IMR-90 (cell line): ENCODE measurements around the gene MS4A15. TPM values are rescaled to one million over a fixed set of nuclear protein-coding genes. Genes with fewer than 3 reads are reported as not detected.
"Not testable (repeated sequence)": the region's sequence is repeated elsewhere in the genome, so short reads cannot be mapped to it uniquely, and the experiment has no call there.

ENCODE experiments used
- ATAC-seq: fragments of 200-7000 bp; cut with Tn5 transposase; 2 replicates; pipeline ENCODE4 v1.9.1; 2020; ENCODE audit warnings: low read depth, mild to moderate bottlenecking, moderate library complexity
- BruUV-seq: library from RNA; stranded (reverse); fragments of 400-500 nt; replicated peaks from 2 replicates; lab custom pipeline; 2021; lab: Mats Ljungman, UMichigan
- CTCF ChIA-PET: fragments of 300-600 bp; formaldehyde crosslinking; extraction: SDS; loops from one replicate; lab custom pipeline; 2021; ENCODE audit warnings: antibody characterized with exemption; lab: Yijun Ruan, JAX
- POLR2A ChIA-PET: fragments of 300-600 bp; sonication (Branson Sonifier 250); formaldehyde crosslinking; loops from one replicate; lab custom pipeline; 2022; ENCODE audit warnings: antibody characterized with exemption; ENCODE audit not compliant: unreplicated experiment; lab: Charles Lee
- DNase-seq: peaks from one replicate; pipeline ENCODE4 v3.0.0; 2013
- H2AFZ ChIP-seq: replicated peaks from 2 replicates; pipeline ENCODE3; 2013; ENCODE audit warnings: low read length, mild to moderate bottlenecking; ENCODE audit not compliant: poor library complexity
- H2AK5ac ChIP-seq: 2 replicates; pipeline ENCODE4 v1.6.1; 2013; ENCODE audit warnings: low read depth, low read length, inconsistent platforms
- H2AK9ac ChIP-seq: replicated peaks from 2 replicates; pipeline ENCODE3; 2013; ENCODE audit warnings: mild to moderate bottlenecking, low read depth, low read length, moderate library complexity; ENCODE audit not compliant: poor library complexity
- H2BK120ac ChIP-seq: 2 replicates; pipeline ENCODE4 v1.6.1; 2013; ENCODE audit warnings: low read depth, low read length, inconsistent platforms
- H2BK15ac ChIP-seq: 3 replicates; pipeline ENCODE4 v1.6.1; 2013; ENCODE audit warnings: low read depth, low read length, inconsistent platforms
- H2BK20ac ChIP-seq: 2 replicates; pipeline ENCODE4 v1.6.1; 2013; ENCODE audit warnings: low read depth, mild to moderate bottlenecking, inconsistent platforms, low read length, moderate library complexity
- H2BK5ac ChIP-seq: 2 replicates; pipeline ENCODE4 v1.6.1; 2013; ENCODE audit warnings: mild to moderate bottlenecking, low read depth, low read length, inconsistent platforms; ENCODE audit not compliant: poor library complexity, severe bottlenecking
- H3K14ac ChIP-seq: replicated peaks from 2 replicates; pipeline ENCODE4 v1.6.1; 2013; ENCODE audit warnings: low read depth, low read length, inconsistent platforms
- H3K18ac ChIP-seq: 2 replicates; pipeline ENCODE4 v1.6.1; 2013; ENCODE audit warnings: low read depth, low read length, control low read depth
- H3K23ac ChIP-seq: 2 replicates; pipeline ENCODE4 v1.6.1; 2013; ENCODE audit warnings: low read depth, low read length, inconsistent platforms
- H3K27ac ChIP-seq: 2 replicates; pipeline ENCODE4 v1.5.1; 2013; ENCODE audit warnings: mild to moderate bottlenecking, control low read depth, low read length; ENCODE audit not compliant: insufficient read depth
- H3K27me3 ChIP-seq: 2 replicates; pipeline ENCODE4 v1.6.1; 2013; ENCODE audit warnings: low read length; ENCODE audit not compliant: control insufficient read depth, insufficient read depth
- H3K36me3 ChIP-seq: 2 replicates; pipeline ENCODE4 v1.6.1; 2013; ENCODE audit warnings: low read length, mixed read lengths; ENCODE audit not compliant: control insufficient read depth, insufficient read depth
- H3K4ac ChIP-seq: 2 replicates; pipeline ENCODE4 v1.6.1; 2013; ENCODE audit warnings: low read depth, low read length, inconsistent platforms
- H3K4me1 ChIP-seq: 2 replicates; pipeline ENCODE4 v1.6.1; 2013; ENCODE audit warnings: low read length, mixed read lengths; ENCODE audit not compliant: control insufficient read depth, insufficient read depth
- H3K4me2 ChIP-seq: 2 replicates; pipeline ENCODE4 v1.6.1; 2013; ENCODE audit warnings: low read depth, mild to moderate bottlenecking, control low read depth, low read length, moderate library complexity
- H3K4me3 ChIP-seq: 2 replicates; pipeline ENCODE4 v1.5.1; 2013; ENCODE audit warnings: low read depth, mild to moderate bottlenecking, control low read depth, low read length, moderate library complexity; ENCODE audit not compliant: insufficient read depth
- H3K56ac ChIP-seq: 2 replicates; pipeline ENCODE4 v1.6.1; 2013; ENCODE audit warnings: low read length, inconsistent platforms; ENCODE audit not compliant: insufficient read depth; ENCODE audit errors: extremely low read depth
- H3K79me1 ChIP-seq, 2 experiments: 2 replicates each; pipeline ENCODE4 v1.6.1; 2013; ENCODE audit warnings: low read length in 2 of 2, inconsistent platforms in 1 of 2, low read depth in 1 of 2
- H3K9ac ChIP-seq: 2 replicates; pipeline ENCODE4 v1.6.1; 2013; ENCODE audit warnings: low read depth, low read length, control low read depth
- H3K9me1 ChIP-seq: 2 replicates; pipeline ENCODE4 v1.6.1; 2013; ENCODE audit warnings: low read length, inconsistent platforms; ENCODE audit not compliant: insufficient read depth
- H3K9me3 ChIP-seq: 2 replicates; pipeline ENCODE4 v1.6.1; 2013; ENCODE audit warnings: low read length; ENCODE audit not compliant: control insufficient read depth, insufficient read depth
- H4K20me1 ChIP-seq: 2 replicates; pipeline ENCODE4 v1.6.1; 2013; ENCODE audit warnings: low read length, inconsistent platforms; ENCODE audit not compliant: insufficient read depth
- H4K5ac ChIP-seq: 2 replicates; pipeline ENCODE4 v1.6.1; 2013; ENCODE audit warnings: mild to moderate bottlenecking, low read depth, low read length, control low read depth
- H4K8ac ChIP-seq, 2 experiments: 2 replicates each; pipeline ENCODE4 v1.6.1; 2013; ENCODE audit warnings: low read depth in 2 of 2, low read length in 2 of 2, control low read depth in 1 of 2, inconsistent platforms in 1 of 2
- H4K91ac ChIP-seq: 2 replicates; pipeline ENCODE4 v1.6.1; 2013; ENCODE audit warnings: low read depth, low read length, inconsistent platforms; ENCODE audit not compliant: insufficient read depth
- WGBS, 2 experiments: methylation state at CpG; one replicate each; pipeline versions ENCODE4 v1.1.5 to v1.1.7; 2013; ENCODE audit warnings: missing lambda C conversion rate in 2 of 2; ENCODE audit not compliant: insufficient read length in 1 of 2; ENCODE audit errors: extremely low coverage in 2 of 2; 5-methylcytosine and 5-hydroxymethylcytosine counted together
- dilution Hi-C: fragments of 300-500 bp; cut with HindIII; formaldehyde crosslinking; loops from one replicate; pipeline ENCODE4 v1.14.3; 2018; ENCODE audit warnings: low sequenced_read_pairs; ENCODE audit not compliant: unreplicated experiment
- in situ Hi-C: fragments of 300-500 bp; cut with MboI; formaldehyde crosslinking; loops from 3 replicates; pipeline ENCODE4 v1.14.3; 2019; ENCODE audit warnings: low sequenced_read_pairs, inconsistent platforms, mixed read lengths
- intact Hi-C: fragments of 100-400 bp; cut with micrococcal nuclease; formaldehyde crosslinking; loops from 2 replicates; pipeline ENCODE4 v1.10.0; 2022
- polyA plus RNA-seq, 3 experiments: library from polyadenylated mRNA; depleted of rRNA; stranded (reverse); fragments of >200 nt; gene quantifications; 2 replicates each; pipeline ENCODE4 v1.2.3, GENCODE V29; 2012; ENCODE audit warnings: low replicate concordance in 1 of 3
- total RNA-seq: library from RNA; depleted of rRNA; stranded (reverse); fragments of >200 nt; gene quantifications from 2 replicates; pipeline ENCODE4 v1.2.3, GENCODE V29; 2012

MS4A15 gene
- total and polyA plus RNA-seq, 2 of the 4 experiments (the other 2 are of a cell fraction): not detected

- H3K4ac ChIP-seq, H4K5ac ChIP-seq, H4K20me1 ChIP-seq, H2BK5ac ChIP-seq, H3K14ac ChIP-seq, H3K79me1 ChIP-seq, intact Hi-C loops, POLR2A ChIA-PET, CTCF ChIA-PET, H2AK9ac ChIP-seq, H2BK120ac ChIP-seq, H2AFZ ChIP-seq, H3K56ac ChIP-seq, H2BK15ac ChIP-seq, H4K8ac ChIP-seq, DNase-seq, H3K4me3 ChIP-seq, dilution Hi-C loops, H3K9me3 ChIP-seq, in situ Hi-C loops, H4K91ac ChIP-seq, H3K36me3 ChIP-seq, H2AK5ac ChIP-seq, H3K9ac ChIP-seq, H3K9me1 ChIP-seq, H3K18ac ChIP-seq, H3K4me1 ChIP-seq, BruUV-seq, ATAC-seq, H2BK20ac ChIP-seq, H3K27me3 ChIP-seq, H3K4me2 ChIP-seq, H3K27ac ChIP-seq, H3K23ac ChIP-seq: not testable (repeated sequence)
- no CpG with 5 or more reads among the region's 4 CpGs for WGBS, 2 experiments
Measured at GRCh38 chr11:60758671-60759070, 2.0 kb downstream of the MS4A15 start.

- H2AFZ ChIP-seq, H2BK20ac ChIP-seq, H3K23ac ChIP-seq, H3K4me3 ChIP-seq, DNase-seq, H3K4me2 ChIP-seq, H4K91ac ChIP-seq, H3K36me3 ChIP-seq, H3K4ac ChIP-seq, H3K56ac ChIP-seq, dilution Hi-C loops, intact Hi-C loops, H2AK5ac ChIP-seq, H4K5ac ChIP-seq, H3K18ac ChIP-seq, H4K8ac ChIP-seq, ATAC-seq, POLR2A ChIA-PET, H3K14ac ChIP-seq, H3K4me1 ChIP-seq, H3K9me1 ChIP-seq, H2BK120ac ChIP-seq, H3K9me3 ChIP-seq, in situ Hi-C loops, H3K9ac ChIP-seq, H2BK15ac ChIP-seq, BruUV-seq, H3K27me3 ChIP-seq, H3K79me1 ChIP-seq, CTCF ChIA-PET, H4K20me1 ChIP-seq, H2AK9ac ChIP-seq, H2BK5ac ChIP-seq, H3K27ac ChIP-seq: not testable (repeated sequence)
- 41% methylated on average over 3 of the region's 22 CpGs; no CpG with 5 or more reads in 1 of the 2 experiments for WGBS, 2 experiments
Measured at GRCh38 chr11:60759438-60760225, 3.0 kb downstream of the MS4A15 start.
